Caco-2 (cell line): ENCODE data around the gene RUNX2. TPM values are rescaled to one million over a fixed set of nuclear protein-coding genes. Genes with fewer than 3 reads are reported as not detected.
"Not testable (repeated sequence)": the region's sequence is repeated elsewhere in the genome, so short reads cannot be mapped to it uniquely, and the experiment has no call there.

Source experiments
- BruUV-seq: library from RNA; stranded (reverse); fragments of 400-500 nt; replicated peaks from 2 replicates; lab custom pipeline; 2021; lab: Mats Ljungman, UMichigan
- CTCF ChIA-PET: fragments of 300-600 bp; sonication (Branson Sonifier 250); formaldehyde crosslinking; loops from one replicate; lab custom pipeline; 2022; ENCODE audit warnings: antibody characterized with exemption; lab: Charles Lee
- POLR2A ChIA-PET: fragments of 300-600 bp; sonication (Branson Sonifier 250); formaldehyde crosslinking; loops from one replicate; lab custom pipeline; 2022; ENCODE audit warnings: antibody characterized with exemption; lab: Charles Lee
- DNase-seq, 2 experiments: peaks; one replicate each; pipeline versions ENCODE4 v3.0.0 to v3.0.0-alpha.2; 2020 to 2022
- H3K27me3 ChIP-seq: replicated peaks from 2 replicates; pipeline ENCODE4 v1.6.0; 2011; ENCODE audit warnings: low read length; ENCODE audit not compliant: control insufficient read depth, insufficient read depth
- H3K36me3 ChIP-seq: 2 replicates; pipeline ENCODE4 v1.5.1; 2011; ENCODE audit warnings: low read length; ENCODE audit not compliant: control insufficient read depth, insufficient read depth
- H3K4me1 ChIP-seq: fragments of 250-450 bp; sonication (Bioruptor Pico); 2 replicates; pipeline ENCODE4 v1.5.1; 2020; ENCODE audit warnings: mild to moderate bottlenecking
- H3K4me3 ChIP-seq: 2 replicates; pipeline ENCODE4 v1.5.1; 2011; ENCODE audit warnings: low read depth, mild to moderate bottlenecking, control low read depth, low read length
- H3K9me3 ChIP-seq: fragments of 250-450 bp; sonication (Bioruptor Pico); 2 replicates; pipeline ENCODE4 v1.5.1; 2020; ENCODE audit warnings: mild to moderate bottlenecking, moderate library complexity
- H3K27ac Mint-ChIP-seq: one replicate; pipeline ENCODE4 v1.8.0; 2022; ENCODE audit warnings: mixed read lengths; ENCODE audit not compliant: unreplicated experiment
- H3K27me3 Mint-ChIP-seq: one replicate; pipeline ENCODE4 v1.8.0; 2022; ENCODE audit warnings: mixed read lengths; ENCODE audit not compliant: insufficient read depth, unreplicated experiment
- H3K36me3 Mint-ChIP-seq: one replicate; pipeline ENCODE4 v1.8.0; 2022; ENCODE audit warnings: mild to moderate bottlenecking, mixed read lengths; ENCODE audit not compliant: insufficient read depth, unreplicated experiment
- H3K4me1 Mint-ChIP-seq: one replicate; pipeline ENCODE4 v1.8.0; 2022; ENCODE audit warnings: low read depth, mixed read lengths; ENCODE audit not compliant: unreplicated experiment
- H3K4me3 Mint-ChIP-seq: one replicate; pipeline ENCODE4 v1.8.0; 2022; ENCODE audit warnings: mild to moderate bottlenecking, moderate library complexity, mixed read lengths; ENCODE audit not compliant: unreplicated experiment
- H3K9me3 Mint-ChIP-seq: one replicate; pipeline ENCODE4 v1.8.0; 2022; ENCODE audit warnings: mixed read lengths; ENCODE audit not compliant: unreplicated experiment
- intact Hi-C: fragments of 100-400 bp; cut with micrococcal nuclease; formaldehyde crosslinking; loops from one replicate; pipeline ENCODE4 v1.10.0; 2022; ENCODE audit not compliant: unreplicated experiment
- total RNA-seq: library from RNA; stranded (reverse); gene quantifications from 2 replicates; pipeline ENCODE4 v1.2.3, GENCODE V29; 2022
- TF ChIP-seq, protein P1 (sequence below), 2 experiments: fragments of 200-600 bp in 1 of 2; IDR thresholded peaks; 1 replicate in 1 of 2; 2 replicates in 1 of 2; pipeline versions ENCODE4 v1.5.1 to v1.8.0; 2011 to 2022; ENCODE audit warnings: antibody characterized with exemption in 1 of 2, control low read depth in 1 of 2, inconsistent platforms in 1 of 2, low read depth in 1 of 2, low read length in 1 of 2, mild to moderate bottlenecking in 1 of 2, moderate library complexity in 1 of 2; ENCODE audit not compliant: insufficient read depth in 1 of 2, severe bottlenecking in 1 of 2, unreplicated experiment in 1 of 2

The RUNX2 gene
- total RNA-seq, 1 experiment from 2014 or later, result not detected

DNA sequence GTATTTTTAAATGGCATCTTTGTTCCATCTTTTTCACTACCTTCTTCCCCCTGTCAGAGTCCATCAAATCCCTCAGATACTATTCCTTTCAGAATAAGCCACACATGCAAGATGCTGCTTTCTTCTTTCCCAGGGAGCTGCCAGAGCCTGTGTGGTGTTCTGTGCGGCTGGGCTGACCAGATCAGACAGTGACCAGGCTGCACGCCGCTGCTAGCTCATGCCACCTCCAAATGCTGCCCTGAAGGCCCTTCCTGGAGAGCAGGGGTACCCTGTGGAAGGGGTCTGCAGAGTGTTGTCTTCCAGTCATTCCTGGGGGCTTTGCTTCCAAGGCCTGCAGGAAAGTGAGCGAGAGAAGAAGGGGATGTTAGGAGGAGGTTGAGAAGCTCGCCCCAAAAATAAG lies 228.7 kb downstream of the RUNX2 start:
- H3K4me1 ChIP-seq, result 0 out of 2 replicates have a peak, but pooled peaks cover 6% of the 10 kb centered on the region
- no peak for DNase-seq
- H3K9me3 Mint-ChIP-seq, result peaks cover 9% of the 10 kb centered on the region
- no TSS peak for BruUV-seq
- peaks cover 20% of the 10 kb centered on the region for H3K4me1 Mint-ChIP-seq
- no peaks in the 10 kb centered on the region for H3K27me3 Mint-ChIP-seq
- H3K4me3 Mint-ChIP-seq, result no peak overlapping the region
- no peak overlapping the region for H3K4me3 ChIP-seq
- TF ChIP-seq, protein P1, sequence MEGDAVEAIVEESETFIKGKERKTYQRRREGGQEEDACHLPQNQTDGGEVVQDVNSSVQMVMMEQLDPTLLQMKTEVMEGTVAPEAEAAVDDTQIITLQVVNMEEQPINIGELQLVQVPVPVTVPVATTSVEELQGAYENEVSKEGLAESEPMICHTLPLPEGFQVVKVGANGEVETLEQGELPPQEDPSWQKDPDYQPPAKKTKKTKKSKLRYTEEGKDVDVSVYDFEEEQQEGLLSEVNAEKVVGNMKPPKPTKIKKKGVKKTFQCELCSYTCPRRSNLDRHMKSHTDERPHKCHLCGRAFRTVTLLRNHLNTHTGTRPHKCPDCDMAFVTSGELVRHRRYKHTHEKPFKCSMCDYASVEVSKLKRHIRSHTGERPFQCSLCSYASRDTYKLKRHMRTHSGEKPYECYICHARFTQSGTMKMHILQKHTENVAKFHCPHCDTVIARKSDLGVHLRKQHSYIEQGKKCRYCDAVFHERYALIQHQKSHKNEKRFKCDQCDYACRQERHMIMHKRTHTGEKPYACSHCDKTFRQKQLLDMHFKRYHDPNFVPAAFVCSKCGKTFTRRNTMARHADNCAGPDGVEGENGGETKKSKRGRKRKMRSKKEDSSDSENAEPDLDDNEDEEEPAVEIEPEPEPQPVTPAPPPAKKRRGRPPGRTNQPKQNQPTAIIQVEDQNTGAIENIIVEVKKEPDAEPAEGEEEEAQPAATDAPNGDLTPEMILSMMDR (IDR thresholded peaks at IDR 0.05; ENCODE audit: insufficient read depth in 1 of 2, low read depth in 1 of 2, low read length in 1 of 2, severe bottlenecking in 1 of 2, unreplicated experiment in 1 of 2), result no peak
- CTCF ChIA-PET, result no interaction called here
- no peaks in the 10 kb centered on the region for H3K27me3 ChIP-seq
- no peak overlapping the region for H3K27ac Mint-ChIP-seq
- no peaks in the 10 kb centered on the region for H3K9me3 ChIP-seq
- H3K36me3 Mint-ChIP-seq, result no peaks in the 10 kb centered on the region
- no peaks in the 10 kb centered on the region for H3K36me3 ChIP-seq
- POLR2A ChIA-PET, result no interaction called here
- intact Hi-C loops, result no loop called here

DNA sequence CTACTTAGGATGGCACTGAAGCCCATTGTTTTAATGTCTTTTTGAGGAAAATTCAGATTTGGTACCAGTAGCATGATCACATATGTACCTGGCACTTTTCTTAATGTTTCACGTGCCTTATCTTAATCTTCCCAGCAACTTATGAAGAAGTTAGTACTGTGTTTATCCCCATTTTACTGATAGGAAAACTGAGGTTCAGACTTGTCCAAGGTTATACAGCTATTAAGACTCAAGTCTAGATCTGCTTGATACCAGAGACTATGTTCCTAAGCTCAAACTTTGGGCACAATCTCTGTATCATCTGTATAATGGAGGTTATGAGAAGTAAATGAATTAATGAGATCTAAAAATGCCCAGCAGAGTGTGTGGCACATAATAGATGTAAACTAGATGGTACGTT lies 229.3 kb downstream of the RUNX2 start:
- POLR2A ChIA-PET, result no interaction called here
- TF ChIP-seq, protein P1 (IDR thresholded peaks at IDR 0.05; ENCODE audit: insufficient read depth in 1 of 2, low read depth in 1 of 2, low read length in 1 of 2, severe bottlenecking in 1 of 2, unreplicated experiment in 1 of 2), result no peak
- no peak for DNase-seq
- no TSS peak for BruUV-seq
- H3K4me1 ChIP-seq, result 0 out of 2 replicates have a peak, but pooled peaks cover 6% of the 10 kb centered on the region
- H3K36me3 ChIP-seq, result no peaks in the 10 kb centered on the region
- no peak overlapping the region for H3K4me3 Mint-ChIP-seq
- H3K27ac Mint-ChIP-seq, result no peak overlapping the region
- no peaks in the 10 kb centered on the region for H3K27me3 Mint-ChIP-seq
- no peaks in the 10 kb centered on the region for H3K27me3 ChIP-seq
- peaks cover 20% of the 10 kb centered on the region for H3K4me1 Mint-ChIP-seq
- H3K9me3 ChIP-seq, result no peaks in the 10 kb centered on the region
- no peaks in the 10 kb centered on the region for H3K36me3 Mint-ChIP-seq
- CTCF ChIA-PET, result no interaction called here
- peaks cover 9% of the 10 kb centered on the region for H3K9me3 Mint-ChIP-seq
- no peak overlapping the region for H3K4me3 ChIP-seq
- intact Hi-C loops, result no loop called here

DNA sequence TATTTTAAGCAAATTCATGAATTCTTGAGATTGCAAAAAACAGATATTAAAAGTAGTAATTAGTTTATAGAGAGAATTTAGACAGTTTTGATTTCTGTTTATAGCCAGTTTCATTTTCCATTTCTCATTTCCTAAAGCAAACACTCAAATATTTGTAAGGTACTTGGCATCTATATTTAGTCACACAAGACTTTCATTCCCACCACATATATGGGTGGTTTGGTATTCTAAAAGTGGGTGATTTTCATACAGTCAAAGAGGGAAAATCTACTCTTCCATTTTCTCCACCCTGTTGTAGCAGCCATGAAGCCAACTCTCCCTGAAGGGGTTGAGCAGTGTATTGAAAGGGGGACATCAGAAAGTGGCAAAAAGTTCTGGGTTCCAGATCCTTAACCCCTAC lies 230.7 kb downstream of the RUNX2 start:
- Histone ChIP-seq H3K4me3 (no peak overlapping the region), H3K4me1 (0 out of 2 replicates have a peak, but pooled peaks cover 6% of the 10 kb centered on the region), H3K9me3 (no peaks in the 10 kb centered on the region), H3K36me3 (no peaks in the 10 kb centered on the region), H3K27me3 (no peaks in the 10 kb centered on the region)
- TF ChIP-seq, protein P1 (IDR thresholded peaks at IDR 0.05; ENCODE audit: insufficient read depth in 1 of 2, low read depth in 1 of 2, low read length in 1 of 2, severe bottlenecking in 1 of 2, unreplicated experiment in 1 of 2), result no peak
- Mint-ChIP-seq H3K27ac (no peak overlapping the region), H3K27me3 (no peaks in the 10 kb centered on the region), H3K4me3 (no peak overlapping the region), H3K9me3 (peaks cover 9% of the 10 kb centered on the region), H3K4me1 (peaks cover 20% of the 10 kb centered on the region), H3K36me3 (no peaks in the 10 kb centered on the region)
- DNase-seq, result no peak
- no TSS peak for BruUV-seq
- CTCF ChIA-PET, result no interaction called here
- intact Hi-C loops, result no loop called here
- POLR2A ChIA-PET, result no interaction called here

DNA sequence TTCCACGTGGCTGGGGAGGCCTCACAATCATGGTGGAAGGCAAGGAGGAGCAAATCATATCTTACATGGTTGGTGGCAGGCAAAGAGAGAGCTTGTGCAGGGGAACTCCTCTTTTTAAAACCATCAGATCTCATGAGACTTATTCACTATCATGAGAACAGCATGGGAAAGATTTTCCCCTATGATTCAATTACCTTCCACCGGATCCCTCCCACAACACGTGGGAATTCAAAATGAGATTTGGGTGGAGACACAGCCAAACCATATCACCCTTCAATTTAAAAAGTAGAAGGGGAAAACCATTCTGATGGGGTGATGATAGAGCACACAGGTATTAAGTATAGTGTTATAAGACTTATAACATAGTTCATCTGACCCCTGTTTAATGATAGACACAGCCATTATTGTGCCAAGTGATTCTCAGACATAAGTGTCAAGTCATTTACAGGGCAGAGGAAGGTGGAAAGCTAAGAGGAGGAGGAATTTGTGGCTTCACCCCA lies 232.2 kb downstream of the RUNX2 start:
- H3K36me3 ChIP-seq, CTCF ChIA-PET, H3K4me1 ChIP-seq, BruUV-seq, H3K36me3 Mint-ChIP-seq, H3K4me3 ChIP-seq, intact Hi-C loops, H3K27ac Mint-ChIP-seq, H3K27me3 Mint-ChIP-seq, H3K27me3 ChIP-seq, H3K9me3 ChIP-seq, POLR2A ChIA-PET, H3K4me3 Mint-ChIP-seq, DNase-seq: not testable (repeated sequence)
- Mint-ChIP-seq H3K4me1 (peaks cover 19% of the 10 kb centered on the region), H3K9me3 (peaks cover 17% of the 10 kb centered on the region)
